LoVo (cell line): ENCODE results near the gene ETNK1.
"Not testable (repeated sequence)": the region's sequence is repeated elsewhere in the genome, so short reads cannot be mapped to it uniquely, and the experiment has no call there.

Source experiments
- DNase-seq: peaks from one replicate; pipeline ENCODE4 v3.0.0-alpha.2; 2016; ENCODE audit warnings: low spot score

The ETNK1 gene, protein sequence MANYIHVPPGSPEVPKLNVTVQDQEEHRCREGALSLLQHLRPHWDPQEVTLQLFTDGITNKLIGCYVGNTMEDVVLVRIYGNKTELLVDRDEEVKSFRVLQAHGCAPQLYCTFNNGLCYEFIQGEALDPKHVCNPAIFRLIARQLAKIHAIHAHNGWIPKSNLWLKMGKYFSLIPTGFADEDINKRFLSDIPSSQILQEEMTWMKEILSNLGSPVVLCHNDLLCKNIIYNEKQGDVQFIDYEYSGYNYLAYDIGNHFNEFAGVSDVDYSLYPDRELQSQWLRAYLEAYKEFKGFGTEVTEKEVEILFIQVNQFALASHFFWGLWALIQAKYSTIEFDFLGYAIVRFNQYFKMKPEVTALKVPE

DNA sequence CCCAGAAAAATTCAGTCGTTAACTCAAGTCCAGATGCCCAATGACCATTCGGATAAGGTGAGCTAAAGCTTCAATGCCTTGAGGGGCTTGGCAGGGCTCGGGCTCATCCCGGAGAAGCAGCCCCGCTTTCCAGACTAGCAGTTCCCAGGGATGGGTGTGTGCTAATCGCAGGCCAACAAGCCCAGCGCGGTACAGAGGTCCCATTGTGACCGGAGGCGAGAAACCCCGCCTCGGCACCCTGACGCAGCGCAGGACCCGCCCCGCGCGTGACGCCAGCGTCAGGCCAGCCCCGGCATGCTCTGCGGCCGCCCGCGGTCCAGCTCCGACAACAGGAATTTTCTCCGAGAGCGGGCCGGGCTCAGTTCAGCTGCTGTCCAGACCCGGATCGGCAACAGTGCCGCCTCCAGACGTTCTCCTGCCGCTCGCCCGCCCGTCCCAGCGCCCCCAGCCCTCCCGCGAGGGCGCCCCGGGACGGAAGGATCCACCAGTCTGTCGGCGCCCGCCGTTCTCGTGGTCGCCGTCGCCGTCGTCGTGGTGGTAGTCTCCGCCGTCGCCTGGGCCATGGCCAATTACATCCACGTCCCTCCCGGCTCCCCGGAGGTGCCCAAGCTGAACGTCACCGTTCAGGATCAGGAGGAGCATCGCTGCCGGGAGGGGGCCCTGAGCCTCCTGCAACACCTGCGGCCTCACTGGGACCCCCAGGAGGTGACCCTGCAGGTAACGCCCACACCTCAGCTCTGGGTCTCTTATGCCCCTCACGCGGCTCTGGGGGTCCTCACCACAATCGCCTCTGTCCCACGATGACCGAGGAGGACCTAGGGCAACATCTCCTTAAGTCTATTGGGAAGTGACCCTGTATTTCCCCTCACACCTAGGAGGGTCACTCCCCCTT lies at the start of gene ETNK1:
TSS of gene ETNK1 (plus strand) at position 302 of the 892 bp plus-strand sequence. CDS start at position 562, 260 bp downstream.
- DNase-seq: peak; percentile 97

DNA sequence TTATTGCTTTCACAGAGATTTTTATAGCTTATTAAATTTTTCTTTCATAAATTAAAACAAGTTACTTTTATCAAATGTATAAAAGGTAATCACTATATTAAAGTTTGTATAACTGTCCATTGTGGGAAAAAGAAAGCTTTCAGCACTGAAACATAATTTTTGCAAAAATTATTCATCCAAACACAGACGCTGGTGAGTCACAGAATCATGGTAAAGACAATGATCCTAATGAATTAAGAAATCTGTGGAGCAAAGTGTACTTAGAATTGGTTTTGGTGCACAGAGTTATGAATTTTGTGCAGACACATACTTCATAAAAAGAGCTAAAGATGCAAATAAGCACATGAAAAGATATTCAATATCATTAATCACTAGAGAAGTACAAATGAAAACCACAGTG lies 48.9 kb upstream of the ETNK1 start:
- DNase-seq: no peak

DNA sequence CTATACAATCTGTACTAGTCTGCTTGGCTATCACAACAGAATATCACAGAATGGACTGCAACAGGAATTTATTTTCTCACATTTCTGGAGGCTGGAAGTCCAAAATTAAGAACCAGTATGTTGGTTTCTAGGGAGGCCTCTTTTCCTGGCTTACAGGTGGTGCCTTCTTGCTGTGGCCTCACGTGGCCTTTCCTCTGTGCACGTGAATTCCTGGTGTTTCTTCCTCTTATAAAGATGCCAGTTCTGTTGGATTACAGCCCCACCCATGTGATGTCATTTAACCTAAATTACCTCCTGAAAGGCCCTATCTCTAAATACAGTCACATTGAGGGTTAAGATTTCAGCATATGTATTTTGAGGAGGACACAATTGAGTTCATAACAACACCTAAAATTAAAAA lies 48.5 kb upstream of the ETNK1 start:
- no peak for DNase-seq

DNA sequence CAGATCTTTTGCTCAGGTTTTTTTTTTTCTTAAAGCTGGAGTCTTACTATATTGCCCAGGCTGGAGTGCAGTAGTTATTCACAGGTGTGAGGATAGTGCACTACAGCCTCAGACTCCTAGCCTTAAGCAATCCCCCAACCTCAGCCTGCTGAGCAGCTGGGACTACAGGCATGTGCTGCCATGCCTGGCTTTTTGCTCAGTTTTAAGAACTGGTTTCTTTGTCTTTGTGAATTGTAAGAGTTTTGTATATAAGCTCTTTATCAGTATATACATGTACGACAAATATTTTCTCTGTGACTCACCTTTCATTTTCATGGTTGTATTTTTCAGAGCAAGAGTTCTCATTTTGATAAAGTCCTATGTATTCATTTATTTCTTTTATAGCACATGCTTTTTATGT lies 47.3 kb upstream of the ETNK1 start:
- no peak for DNase-seq

DNA sequence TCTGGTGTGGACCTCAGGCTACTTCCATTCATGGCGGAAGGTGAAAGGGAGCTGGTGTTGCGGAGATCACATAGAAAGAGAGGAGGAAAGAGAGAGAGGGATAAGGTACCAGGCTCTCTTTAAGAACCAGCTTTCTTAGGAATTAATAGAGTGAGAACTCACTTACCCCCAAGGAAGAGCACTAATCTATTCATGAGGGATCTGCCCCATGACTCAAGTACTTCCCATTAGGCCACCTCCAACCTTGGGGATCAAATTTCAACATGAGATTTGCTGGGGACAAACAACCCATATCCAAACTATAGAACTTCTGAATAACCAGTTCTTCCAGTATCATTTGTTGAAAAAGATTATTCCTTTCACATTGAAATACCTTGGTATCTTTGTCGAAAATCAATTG lies 46.6 kb upstream of the ETNK1 start:
- DNase-seq: no peak

DNA sequence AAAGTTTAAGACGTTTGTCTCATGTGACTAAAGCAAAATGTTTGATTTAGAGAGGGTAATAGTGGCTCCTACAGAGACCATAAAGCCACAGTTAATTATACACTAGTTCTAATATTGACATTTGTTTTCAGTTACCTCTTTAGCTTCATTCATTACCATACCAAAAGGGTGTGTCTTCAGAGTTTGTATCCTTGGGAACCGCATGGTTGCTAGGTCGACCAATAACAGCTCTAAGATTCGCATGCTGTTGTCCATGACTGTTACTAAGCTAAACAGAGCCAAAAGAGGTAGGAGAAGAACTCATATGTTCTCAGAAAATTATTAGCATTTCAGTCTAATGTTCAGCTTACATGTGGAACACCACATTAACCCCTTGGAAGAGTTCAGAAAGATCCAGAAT lies 36.2 kb upstream of the ETNK1 start:
- DNase-seq: no peak

DNA sequence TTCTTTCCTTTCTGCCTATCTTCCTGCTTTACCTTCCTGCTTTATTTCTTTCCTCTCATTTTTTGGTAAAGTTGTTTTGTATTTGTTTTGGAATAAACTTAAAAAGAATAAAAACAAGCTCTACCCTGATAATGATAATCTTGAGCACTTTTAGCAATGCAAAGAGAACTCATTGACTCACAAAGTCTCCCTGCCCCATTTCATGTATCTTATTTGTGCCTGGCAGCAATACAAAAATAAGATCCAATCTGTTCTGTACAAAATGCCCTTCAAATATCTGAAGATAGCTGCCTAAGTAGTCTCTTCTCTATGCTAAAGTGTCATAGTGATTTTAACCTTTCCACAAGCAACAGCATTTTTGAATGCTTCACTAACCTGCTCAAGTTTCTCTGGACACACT lies 31.1 kb upstream of the ETNK1 start:
- DNase-seq: no peak

DNA sequence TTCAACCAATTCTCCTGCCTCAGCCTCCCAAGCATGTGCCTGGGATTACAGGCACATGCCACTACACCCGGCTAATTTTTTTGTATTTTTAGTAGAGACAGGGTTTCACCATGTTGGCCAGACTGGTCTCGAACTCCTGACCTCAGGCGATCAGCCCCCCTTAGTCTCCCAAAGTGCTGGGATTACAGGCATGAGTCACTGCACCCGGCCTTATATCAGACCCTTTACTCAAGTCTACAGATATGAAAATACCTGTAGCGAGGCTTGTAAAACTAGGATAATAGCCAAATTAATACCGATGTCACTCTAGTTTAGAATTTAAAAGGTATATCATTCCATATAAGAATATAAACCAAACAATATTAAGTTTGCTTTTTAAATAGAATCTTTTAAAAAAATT lies 27.4 kb upstream of the ETNK1 start:
- not testable (repeated sequence) for DNase-seq

DNA sequence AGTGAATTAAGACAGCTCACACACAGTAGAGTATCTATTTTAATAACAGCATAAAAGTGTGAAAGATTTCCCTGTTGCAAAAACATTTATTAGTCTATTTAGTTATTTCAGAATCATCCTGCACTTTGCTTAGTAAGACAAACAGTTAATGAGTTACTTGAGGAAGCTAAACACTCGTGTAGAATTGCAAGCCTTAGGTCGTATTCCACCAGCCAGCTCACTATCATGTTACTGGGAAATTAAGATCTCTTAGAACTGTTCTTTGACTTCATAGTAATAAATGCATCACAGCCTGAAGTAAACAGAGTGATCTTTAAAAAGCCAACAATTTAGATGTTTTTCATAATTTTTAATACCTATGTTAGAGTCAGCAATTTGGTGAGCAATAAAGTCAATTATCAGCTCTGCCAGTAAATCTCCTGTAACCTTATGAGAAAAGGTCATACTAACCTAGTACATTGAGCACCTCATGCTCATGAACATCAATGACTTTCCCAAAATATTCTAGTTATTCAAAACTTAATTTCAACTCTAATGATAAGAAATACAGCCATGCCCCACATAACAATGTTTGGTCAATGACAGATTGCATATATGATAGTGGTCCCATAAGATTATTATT lies 26.7 kb upstream of the ETNK1 start:
- no peak for DNase-seq

DNA sequence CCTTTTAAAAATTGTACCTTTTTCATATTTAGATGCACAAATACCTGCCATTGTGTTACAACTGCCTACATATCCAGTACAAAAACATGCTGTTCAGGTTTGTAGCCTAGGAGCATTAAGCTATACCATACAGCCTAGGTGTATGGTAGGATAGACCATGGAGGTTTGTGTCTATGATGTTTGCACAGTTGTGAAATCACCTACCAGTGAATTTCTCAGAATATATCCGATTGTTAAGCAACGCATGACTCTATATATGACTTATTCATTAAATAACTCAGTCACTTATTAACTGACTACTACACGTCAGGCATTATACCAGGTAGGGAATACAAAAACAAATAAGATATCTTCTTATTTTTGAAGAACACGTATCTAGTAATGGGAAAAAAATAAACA lies 26.2 kb upstream of the ETNK1 start:
- no peak for DNase-seq

DNA sequence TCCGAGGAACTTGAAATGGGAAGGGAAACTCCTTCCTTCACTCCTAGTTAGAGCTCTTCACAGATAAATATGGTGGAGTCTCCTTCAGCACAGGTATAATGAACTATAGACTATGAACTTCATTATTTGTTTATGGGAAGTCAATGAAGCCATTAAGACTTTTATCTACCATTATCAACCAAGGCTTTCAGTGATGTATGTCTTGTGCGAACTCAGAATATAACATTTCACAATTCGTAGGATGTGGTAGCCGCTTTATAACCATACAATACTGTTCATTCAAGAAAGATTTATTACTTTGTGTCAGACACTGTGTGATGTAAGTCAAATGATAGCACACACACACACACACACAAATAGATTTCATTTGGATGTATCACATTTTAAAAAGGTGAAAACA lies 24.8 kb upstream of the ETNK1 start:
- DNase-seq: no peak

DNA sequence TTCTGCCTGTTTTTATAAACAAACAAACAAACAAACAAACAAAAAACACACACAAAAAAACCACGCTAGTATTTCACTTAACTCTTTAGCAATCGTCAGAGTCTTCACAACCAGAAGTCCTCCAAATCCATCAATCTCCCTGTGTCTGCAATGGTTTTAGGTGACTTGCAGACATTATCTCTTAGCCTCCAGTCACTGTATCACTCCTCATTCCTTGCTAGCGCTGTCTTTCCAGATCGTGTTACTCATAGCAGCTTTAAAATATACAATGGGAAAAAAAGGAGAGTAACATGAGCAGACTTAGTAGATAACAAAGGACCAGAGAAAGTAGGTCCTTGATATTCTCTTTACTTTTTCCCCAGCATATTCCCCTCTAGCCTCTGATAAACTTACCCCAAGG lies 15.5 kb upstream of the ETNK1 start:
- no peak for DNase-seq

DNA sequence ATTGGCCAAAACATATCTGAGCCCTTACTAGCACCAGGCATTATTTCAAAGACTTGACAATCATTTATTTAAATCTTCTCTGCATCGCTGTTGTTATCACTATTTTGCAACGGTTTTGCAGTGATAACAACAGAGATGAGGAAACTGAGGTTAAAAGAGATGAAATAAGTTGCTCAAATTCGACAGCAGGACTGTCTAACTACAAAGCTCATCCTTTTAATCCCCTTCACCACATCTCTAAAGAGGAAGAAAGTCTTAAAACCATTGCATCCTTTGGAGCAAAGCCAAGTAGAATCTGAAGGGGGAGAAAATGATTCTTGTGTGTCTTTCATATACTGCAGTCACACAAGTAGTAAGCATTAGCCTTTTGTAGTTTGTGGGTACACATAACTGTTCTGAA lies 14.8 kb upstream of the ETNK1 start:
- no peak for DNase-seq

DNA sequence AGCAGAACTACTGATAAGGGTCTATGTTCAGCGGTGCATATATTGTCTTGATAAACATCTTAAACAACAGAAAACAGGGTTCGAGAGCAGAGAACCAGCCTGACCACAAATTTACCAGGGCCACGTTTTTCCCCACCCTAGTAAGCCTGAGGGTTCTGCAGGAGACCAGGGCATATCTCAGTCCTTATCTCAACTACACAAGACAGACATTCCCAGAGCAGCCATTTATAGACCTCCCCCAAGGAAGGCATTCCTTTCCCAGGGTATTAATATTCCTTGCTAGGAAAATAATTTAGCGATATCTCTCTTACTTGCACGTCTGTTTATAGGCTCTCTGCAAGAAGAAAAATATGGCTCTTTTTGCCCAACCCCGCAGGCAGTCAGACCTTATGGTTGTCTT lies 12.1 kb upstream of the ETNK1 start:
- DNase-seq: not testable (repeated sequence)

DNA sequence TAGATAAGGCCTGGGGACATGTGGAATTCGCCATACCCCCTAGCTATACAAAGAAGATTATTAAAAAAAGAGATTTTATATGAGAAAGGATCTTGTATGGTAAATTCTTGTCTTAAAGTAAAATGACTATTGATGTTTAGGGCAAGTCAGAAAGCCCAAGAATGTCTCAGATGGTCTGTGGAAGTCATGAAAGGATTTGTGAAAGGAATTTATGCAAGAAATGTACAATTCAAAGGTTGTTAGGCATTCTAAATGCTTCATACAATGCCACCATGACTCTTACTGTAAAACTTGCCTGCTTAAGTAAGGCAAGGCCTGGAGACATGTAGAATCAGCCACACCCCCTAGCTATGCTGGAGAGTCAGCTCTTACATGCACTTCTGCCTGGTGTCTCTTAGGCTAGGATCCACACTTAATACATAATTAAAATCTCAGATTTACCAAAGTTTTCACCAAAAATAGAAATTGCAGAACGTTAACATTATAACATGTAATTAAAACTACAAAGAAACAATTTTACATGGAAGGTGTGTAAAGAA lies 8.9 kb upstream of the ETNK1 start:
- no peak for DNase-seq

DNA sequence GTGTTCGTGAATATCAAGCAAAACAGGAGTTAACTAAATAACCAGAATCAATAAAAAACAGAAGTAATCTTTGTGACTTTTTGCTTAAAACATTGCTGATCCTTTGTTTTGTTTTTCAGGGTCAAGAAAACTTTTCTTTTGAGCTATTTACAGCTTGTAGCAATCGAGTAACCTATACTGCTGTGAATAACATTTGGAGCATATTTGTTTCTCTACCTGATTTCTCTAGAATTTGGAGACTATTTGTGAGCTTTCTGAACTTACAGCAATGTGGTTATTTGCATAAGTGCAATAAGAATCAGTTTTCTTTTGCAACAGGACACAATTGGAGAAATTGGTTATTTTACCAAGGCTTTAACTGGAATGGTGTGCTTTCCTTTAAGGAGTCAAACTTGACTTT lies 7.3 kb upstream of the ETNK1 start:
- DNase-seq: no peak

DNA sequence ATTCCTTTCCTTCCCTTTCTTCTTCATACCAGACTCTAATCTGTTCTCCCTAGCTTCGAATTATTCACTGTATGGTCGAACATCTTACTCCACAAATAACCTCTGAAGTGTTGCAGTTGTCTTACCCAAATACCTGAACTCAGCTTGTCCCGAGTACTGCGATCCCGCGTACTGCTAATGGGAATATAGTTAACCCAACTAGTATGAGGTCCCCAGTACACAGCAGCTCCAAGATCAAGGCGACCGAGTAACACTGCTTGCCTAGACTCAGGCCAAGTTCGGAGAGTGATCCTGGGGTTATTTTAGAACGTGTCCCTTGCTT lies 462 bp upstream of the ETNK1 start:
- DNase-seq: no peak

DNA sequence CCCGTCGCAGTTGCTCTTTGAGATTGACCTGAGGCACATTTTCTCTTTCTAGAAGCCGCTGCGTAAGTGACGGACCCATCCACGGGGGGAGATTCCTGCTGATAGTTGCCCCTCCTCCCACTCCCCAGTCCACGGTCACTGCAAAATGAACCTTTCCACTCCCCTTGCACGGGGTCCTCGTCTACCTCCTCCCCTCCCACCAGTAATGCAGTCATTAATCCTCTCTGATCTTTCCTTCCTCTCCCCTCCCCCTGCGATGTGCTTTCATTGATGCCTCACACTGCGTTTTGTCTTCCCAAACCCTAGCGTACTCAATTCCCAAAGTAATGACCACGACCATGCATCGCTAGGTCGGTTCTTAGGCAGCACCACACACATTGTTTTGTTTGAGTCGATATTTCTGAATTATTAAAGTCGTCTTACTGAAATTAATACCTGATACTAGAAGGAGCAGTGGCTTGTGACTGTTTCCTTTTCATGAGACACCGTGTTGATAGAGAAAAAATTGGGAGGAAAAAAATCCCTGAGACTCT lies 857 bp downstream of the ETNK1 start:
- DNase-seq: peak; percentile 51

DNA sequence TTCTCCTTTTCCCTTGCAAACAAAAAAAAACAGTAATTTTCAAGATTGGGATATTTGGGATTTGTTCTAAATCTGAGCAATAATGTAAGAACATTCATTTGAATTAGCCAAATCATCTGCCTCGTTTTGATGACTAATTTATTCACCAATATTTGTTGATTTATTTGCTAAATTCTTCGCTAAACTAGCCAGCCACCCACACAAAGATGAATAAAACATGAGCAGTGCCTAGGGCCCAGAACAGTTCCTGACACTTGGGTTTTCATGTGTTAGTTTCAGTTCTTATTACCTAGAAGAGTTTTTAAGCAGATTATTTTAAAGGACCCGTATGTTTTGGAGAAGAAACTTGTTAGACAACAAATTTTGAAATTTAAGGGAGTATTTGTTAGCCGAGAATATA lies 1.4 kb downstream of the ETNK1 start:
- no peak for DNase-seq

DNA sequence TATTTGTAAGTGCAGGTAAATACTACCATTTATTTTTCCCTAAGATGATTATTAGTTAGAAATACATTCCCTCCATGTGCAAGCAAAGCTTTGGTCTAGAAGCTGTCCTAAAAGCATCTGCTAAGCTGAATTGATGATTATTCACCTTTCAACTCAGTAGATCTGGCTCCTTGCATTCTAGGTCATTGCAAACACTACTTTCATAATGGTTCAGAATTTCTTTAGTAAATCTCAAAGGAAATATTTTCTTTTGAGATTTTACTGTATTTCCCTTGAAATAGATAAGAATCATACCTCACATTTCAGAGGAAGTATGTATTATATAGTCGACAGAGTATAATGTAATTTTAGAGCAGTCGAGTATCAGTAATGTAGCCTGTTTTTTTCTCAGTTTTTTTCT lies 2.4 kb downstream of the ETNK1 start:
- no peak for DNase-seq

DNA sequence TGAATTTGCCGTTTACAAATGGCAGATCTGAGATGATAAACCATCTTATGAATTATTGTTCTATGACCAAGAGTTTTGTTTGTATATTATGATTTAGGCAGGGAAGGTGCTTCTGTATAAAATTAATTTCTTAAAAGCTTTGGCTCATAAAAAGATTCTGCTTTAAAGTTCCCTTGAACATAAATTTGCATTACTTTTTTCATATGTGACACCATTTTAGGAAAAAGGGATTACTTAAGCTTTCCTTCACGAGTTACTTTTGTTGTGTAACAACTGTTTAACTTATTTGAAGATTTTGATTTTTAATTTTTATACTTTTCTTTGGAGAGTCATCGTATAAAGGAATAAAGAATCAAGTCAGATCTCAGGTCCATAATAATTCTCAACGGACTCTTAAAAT lies 3.3 kb downstream of the ETNK1 start:
- no peak for DNase-seq

DNA sequence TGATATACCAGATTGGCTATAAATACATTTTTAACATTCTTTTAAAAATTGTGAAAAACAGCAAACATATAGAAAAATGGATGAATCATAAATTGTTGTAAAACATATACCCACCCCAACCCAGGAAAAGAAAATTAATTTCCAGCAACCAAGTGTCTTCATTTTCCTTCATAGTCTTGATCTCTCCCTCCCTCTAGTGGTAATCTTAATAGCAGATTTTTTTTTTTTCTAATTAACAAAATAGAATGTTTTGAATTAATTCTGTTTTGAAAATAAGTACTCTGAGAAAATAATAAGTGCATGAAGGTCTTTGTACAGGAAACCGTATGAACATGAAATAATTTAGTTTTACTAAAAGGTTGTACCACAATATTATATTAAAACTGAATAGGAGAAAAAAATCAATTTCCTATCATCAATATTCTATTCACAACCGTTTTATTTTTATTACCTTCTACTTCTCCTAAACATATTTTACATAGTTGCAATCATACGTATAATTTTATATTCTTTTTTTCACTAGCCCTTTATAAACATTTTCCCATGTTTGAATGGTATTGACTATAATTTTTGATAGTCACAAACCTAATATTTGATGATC lies 7.0 kb downstream of the ETNK1 start:
- DNase-seq: no peak
